NCI-H1930 (cell line): Measurements from ENCODE around the gene MAST3.
"Not testable (repeated sequence)": the region's sequence is repeated elsewhere in the genome, so short reads cannot be mapped to it uniquely, and the experiment has no call there.

Experiments used
- DNase-seq, 2 experiments: peaks; one replicate each; lab custom pipeline; 2025; lab: John Stamatoyannopoulos, UW

Gene MAST3

GRCh38 chr19:18137657-18138339 lies 40.2 kb downstream of the MAST3 start:
- no peak for DNase-seq

DNA sequence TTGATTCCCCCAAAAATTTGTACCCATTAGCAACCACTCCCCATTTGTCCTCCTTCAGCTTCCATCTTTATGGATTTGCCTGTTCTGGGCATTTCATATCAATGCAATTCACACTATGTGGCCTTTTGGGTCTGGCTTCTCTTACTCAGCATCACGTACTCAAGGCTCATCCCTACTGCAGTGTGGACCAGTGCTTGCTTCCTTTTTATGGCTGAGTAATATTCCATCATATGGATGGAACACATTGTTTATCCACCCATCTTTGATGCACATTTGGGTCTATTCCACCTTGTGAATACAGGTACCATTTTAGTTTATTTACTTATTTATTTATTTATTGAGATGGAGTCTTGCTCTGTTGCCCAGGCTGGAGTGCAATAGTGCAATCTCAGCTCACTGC lies 42.9 kb downstream of the MAST3 start:
- no peak for DNase-seq

DNA sequence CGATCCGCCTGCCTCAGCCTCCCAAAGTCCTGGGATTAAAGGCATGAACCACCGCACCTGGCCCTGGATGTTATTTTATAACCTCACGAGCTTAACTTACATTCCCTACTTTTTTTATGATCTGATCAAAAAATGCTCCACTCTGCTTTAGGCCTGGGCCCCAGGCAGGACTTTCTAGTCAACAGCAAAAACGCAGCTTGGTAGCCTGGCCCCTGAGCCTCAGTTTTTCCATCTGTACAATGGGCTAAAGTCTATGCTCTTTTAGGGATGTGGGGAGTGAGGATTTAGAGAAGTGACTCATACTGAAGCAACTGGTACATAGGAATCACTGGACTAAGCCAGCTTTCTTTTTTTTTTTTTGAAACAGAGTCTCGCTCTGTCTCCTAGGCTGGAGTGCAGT lies 43.5 kb downstream of the MAST3 start:
- no peak for DNase-seq

- no peak for DNase-seq
Observed at GRCh38 chr19:18143902-18144301, 46.3 kb downstream of the MAST3 start.

DNA sequence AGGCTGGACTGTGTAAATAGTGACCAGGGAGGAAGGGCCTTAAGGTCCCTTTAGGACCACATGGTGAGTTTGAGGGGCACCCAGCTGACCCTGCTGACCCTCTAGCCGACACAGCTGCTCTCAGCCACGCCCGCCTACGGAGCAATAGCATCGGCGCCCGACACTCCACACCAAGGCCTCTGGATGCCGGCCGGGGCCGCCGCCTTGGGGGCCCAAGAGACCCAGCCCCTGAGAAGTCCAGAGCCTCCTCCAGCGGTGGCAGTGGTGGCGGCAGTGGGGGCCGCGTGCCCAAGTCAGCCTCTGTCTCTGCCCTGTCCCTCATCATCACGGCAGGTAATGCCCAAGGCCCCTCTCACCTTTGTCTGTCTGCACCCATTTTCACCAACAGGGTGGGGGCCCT lies 46.8 kb downstream of the MAST3 start:
- no peak for DNase-seq

DNA sequence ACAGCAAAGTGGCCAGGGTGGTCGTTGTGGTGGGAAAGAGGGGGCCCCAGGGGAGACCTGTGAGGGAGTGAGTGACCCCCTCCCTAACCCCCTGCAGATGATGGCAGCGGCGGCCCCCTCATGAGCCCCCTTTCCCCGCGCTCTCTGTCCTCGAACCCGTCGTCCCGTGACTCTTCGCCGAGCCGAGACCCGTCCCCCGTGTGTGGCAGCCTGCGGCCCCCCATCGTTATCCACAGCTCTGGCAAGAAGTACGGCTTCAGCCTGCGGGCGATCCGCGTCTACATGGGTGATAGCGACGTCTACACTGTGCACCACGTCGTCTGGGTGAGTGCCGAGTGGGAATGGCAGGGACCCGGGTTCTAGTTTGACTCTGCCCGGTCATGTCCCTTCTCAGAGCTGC lies 47.3 kb downstream of the MAST3 start:
- DNase-seq: no peak

GRCh38 chr19:18145391-18145999 lies 47.9 kb downstream of the MAST3 start:
- no peak for DNase-seq

- DNase-seq: no peak
Observed at GRCh38 chr19:18147396-18147795, 49.8 kb downstream of the MAST3 start.

GRCh38 chr19:18149596-18149975 lies 52.0 kb downstream of the MAST3 start:
- DNase-seq: no peak

GRCh38 chr19:18150776-18151624 lies 53.4 kb downstream of the MAST3 start:
- no peak for DNase-seq

DNA sequence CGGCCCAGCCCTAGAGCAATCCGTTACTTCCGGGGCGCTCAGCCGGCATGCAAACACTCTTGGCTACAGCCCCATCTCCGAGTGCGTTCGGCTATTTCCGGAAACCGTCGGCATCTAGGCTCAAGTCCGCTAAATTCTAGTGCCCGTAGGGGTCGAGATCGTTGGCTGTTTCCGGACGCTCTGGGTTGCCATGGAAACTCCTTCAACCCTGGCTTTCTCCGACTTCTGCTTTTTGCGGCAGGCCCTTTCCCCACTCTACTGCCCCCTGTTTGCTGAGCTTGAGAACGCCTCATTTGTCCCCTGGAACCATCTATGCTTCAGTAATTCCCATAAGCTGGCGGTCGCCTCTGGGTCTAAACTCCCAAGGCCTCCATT lies 54.9 kb downstream of the MAST3 start:
- DNase-seq: peak; percentile 87 to 91

DNA sequence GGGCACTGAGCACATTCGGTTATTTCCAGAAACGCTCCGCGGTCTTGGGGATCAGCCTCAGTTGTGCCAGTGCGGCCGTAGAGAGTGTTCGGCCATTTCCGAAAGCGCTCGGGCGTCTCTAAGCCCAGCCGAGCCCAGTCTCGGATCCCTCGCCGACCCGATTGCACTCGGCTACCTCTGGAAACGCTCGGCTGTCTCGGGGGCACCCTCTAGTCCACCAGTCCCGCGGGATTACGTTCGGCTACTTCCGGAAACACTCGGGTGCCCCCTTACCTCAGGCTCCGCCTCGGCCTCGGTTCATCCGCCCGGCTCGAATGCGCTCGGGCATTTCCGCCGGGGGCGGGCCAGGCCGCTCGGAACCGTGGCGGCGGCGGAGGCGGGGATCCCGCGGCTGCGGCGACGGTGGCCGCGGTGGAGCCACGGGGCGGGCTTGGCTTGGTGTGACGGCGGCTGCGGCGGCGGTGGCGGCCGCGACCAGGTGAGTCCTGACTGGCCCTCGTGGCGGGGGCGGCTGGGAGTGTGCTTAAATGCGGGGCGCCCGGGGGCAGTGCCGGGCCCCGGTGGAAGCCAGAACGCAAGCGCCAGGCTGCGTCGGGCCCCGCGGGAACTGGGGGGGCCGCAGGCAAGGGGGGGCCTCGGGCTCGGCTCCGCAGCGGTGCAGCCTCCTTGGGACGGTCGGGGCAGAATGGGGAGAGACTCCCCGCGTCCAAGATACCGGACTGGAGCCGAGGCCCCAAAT lies 55.4 kb downstream of the MAST3 start, which contains the start of gene PIK3R2:
PIK3R2 (plus strand) TSS at position 347 of the 739 bp plus-strand sequence. CDS start 2,717 bp downstream, outside the sequence.
- DNase-seq: peak; percentile 96 to 98

- DNase-seq: no peak
Observed at GRCh38 chr19:18153556-18154134, 56.1 kb downstream of the MAST3 start.

GRCh38 chr19:18155095-18156087 lies 57.8 kb downstream of the MAST3 start:
- DNase-seq: no peak

- no peak for DNase-seq
Observed at GRCh38 chr19:18156268-18156667, 58.7 kb downstream of the MAST3 start.

DNA sequence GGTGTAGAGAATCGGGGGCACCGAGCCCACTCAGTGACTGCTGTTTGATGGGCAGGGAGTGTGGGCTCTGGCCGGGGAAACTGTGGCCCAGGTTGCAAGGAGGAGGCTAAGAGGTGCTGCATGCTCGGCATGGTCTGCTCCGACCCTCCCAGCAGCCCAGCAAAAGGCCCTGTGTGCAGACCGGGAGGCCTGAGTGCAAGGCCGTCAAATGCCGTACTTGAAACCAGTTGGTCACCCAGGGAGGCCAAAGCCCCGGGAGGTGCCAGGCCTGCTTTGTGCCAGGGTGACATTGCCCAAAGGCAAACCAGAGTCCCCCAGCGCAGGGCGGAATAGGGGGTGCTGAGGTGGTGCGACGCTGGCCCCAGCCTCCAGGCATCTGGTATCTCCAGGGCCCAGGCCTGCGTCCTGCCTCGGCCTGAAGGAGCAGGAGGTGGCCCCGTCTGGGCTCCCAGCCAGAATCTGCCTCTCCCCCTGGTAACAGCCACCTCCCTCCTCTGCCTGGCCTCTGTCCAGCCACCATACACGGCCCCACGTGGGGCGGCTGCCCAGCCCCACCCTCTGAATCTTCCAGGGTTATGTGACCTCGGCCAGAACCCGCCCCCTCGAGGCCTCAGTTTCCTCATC lies 59.4 kb downstream of the MAST3 start:
- DNase-seq: no peak

GRCh38 chr19:18157465-18158063 lies 60.0 kb downstream of the MAST3 start:
- DNase-seq: peak in 1 of 2 experiments; percentile 10

GRCh38 chr19:18158467-18158866 lies 60.9 kb downstream of the MAST3 start:
- no peak for DNase-seq

DNA sequence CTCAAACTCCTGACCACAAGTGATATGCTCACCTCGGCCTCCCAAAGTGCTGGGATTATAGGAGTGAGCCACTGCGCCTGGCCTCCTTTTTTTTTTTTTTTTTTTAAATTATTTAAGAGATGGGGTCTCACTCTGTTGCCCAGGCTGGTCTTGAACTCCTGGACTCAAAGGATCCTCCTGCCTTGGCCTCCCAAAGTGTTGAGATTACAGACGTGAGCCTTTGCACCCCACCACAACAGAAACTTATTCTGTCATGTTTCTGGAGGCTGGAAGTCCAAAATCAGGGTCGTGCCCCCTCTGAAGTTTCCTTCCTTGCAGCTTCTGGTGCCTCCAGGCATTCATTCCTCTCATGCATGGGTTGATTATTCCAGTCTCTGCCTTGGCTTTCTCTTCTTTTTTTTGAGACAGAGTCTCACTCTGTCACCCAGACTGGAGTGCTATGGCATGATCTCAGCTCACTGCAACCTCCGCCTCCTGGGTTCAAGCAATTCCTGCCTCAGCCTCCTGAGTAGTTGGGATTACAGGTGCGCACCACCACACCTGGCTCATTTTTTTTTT lies 61.6 kb downstream of the MAST3 start:
- DNase-seq: not testable (repeated sequence)
